HepG2 (cell line): Measurements from ENCODE around the gene APOM. TPM values are rescaled to one million over a fixed set of nuclear protein-coding genes. Genes with fewer than 3 reads are reported as not detected.

Source experiments
- ARNTL ChIP-seq: sonication (generic); formaldehyde crosslinking; IDR thresholded peaks from 2 replicates; pipeline ENCODE4 v1.4.0; 2020; ENCODE audit warnings: mild to moderate bottlenecking, missing genetic modification reagents
- ATF1 ChIP-seq: IDR thresholded peaks from 2 replicates; pipeline ENCODE4 v1.6.1; 2016; ENCODE audit warnings: mild to moderate bottlenecking, control low read depth
- BHLHE40 ChIP-seq: IDR thresholded peaks from 2 replicates; pipeline ENCODE4 v1.6.1; 2011; ENCODE audit warnings: low read length, improper control_type of control experiment
- ELF1 ChIP-seq: sonication (generic); formaldehyde crosslinking; IDR thresholded peaks from 2 replicates; pipeline ENCODE4 v1.4.0; 2020; ENCODE audit warnings: missing genetic modification reagents
- ISX ChIP-seq: sonication (generic); formaldehyde crosslinking; conservative IDR thresholded peaks from 2 replicates; pipeline ENCODE4 v1.5.0; 2020; ENCODE audit warnings: missing genetic modification reagents
- NFYB ChIP-seq: sonication (generic); formaldehyde crosslinking; IDR thresholded peaks from 2 replicates; pipeline ENCODE4 v1.4.0; 2020; ENCODE audit warnings: missing genetic modification reagents
- ONECUT2 ChIP-seq: sonication (generic); formaldehyde crosslinking; IDR thresholded peaks from 2 replicates; pipeline ENCODE4 v1.4.0; 2020; ENCODE audit warnings: missing genetic modification reagents
- PITX1 ChIP-seq: sonication (generic); formaldehyde crosslinking; IDR thresholded peaks from 2 replicates; pipeline ENCODE4 v1.5.1; 2020; ENCODE audit warnings: mild to moderate bottlenecking, missing genetic modification reagents
- POLR2A ChIP-seq, 2 experiments: IDR thresholded peaks; 2 replicates each; pipeline ENCODE4 v1.6.1; 2011; ENCODE audit warnings: low read depth in 2 of 2, low read length in 2 of 2, mild to moderate bottlenecking in 1 of 2, moderate library complexity in 1 of 2; ENCODE audit not compliant: insufficient read depth in 1 of 2
- RARG ChIP-seq: sonication (generic); formaldehyde crosslinking; IDR thresholded peaks from 2 replicates; pipeline ENCODE4 v1.4.0; 2020; ENCODE audit warnings: low read depth, mild to moderate bottlenecking, missing genetic modification reagents
- TAF15 ChIP-seq: fragments of 200-400 bp; formaldehyde crosslinking; IDR thresholded peaks from one replicate; pipeline ENCODE4 v1.6.1; 2018; ENCODE audit warnings: mild to moderate bottlenecking, low read depth, low read length; ENCODE audit not compliant: poor library complexity, severe bottlenecking
- ZMYM4 ChIP-seq: sonication (generic); formaldehyde crosslinking; IDR thresholded peaks from 2 replicates; pipeline ENCODE4 v1.8.1; 2023; ENCODE audit warnings: mild to moderate bottlenecking, missing genetic modification reagents
- ZNF224 ChIP-seq: sonication (generic); formaldehyde crosslinking; IDR thresholded peaks from 2 replicates; pipeline ENCODE4 v1.5.0; 2020; ENCODE audit warnings: mild to moderate bottlenecking, missing genetic modification reagents
- ZNF547 ChIP-seq: sonication (generic); formaldehyde crosslinking; IDR thresholded peaks from 2 replicates; pipeline ENCODE4 v1.5.1; 2020; ENCODE audit warnings: mild to moderate bottlenecking, missing genetic modification reagents
- ZNF562 ChIP-seq: sonication (generic); formaldehyde crosslinking; IDR thresholded peaks from 2 replicates; pipeline ENCODE4 v1.8.0; 2022; ENCODE audit warnings: missing genetic modification reagents, borderline replicate concordance
- ZNF839 ChIP-seq: sonication (generic); formaldehyde crosslinking; IDR thresholded peaks from 2 replicates; pipeline ENCODE4 v1.4.0; 2020; ENCODE audit warnings: missing genetic modification reagents, mild to moderate bottlenecking, borderline replicate concordance
- ZSCAN9 ChIP-seq: IDR thresholded peaks from 2 replicates; pipeline ENCODE4 v1.6.1; 2016; ENCODE audit warnings: borderline replicate concordance
- polyA plus RNA-seq, 8 experiments: library from polyadenylated mRNA; depleted of rRNA in 3 of 8; stranded (reverse) in 7 of 8; unstranded in 1 of 8; fragments of >200 nt; fragmentation: Illumina TruSeq in 4 of 8; extraction: Trizol in 4 of 8; gene quantifications; 2 replicates each; pipeline versions ENCODE4 v1.2.1 to v1.2.3, GENCODE V29; 2011 to 2016; ENCODE audit warnings: low read depth in 4 of 8, missing spikeins in 1 of 8, mixed read lengths in 1 of 8; ENCODE audit not compliant: insufficient read depth in 1 of 8
- total RNA-seq, 5 experiments: library from RNA; depleted of rRNA; stranded (reverse); fragments of >200 nt; fragmentation: Illumina TruSeq; extraction: Trizol; gene quantifications; 2 replicates each; pipeline ENCODE4 v1.2.3, GENCODE V29; 2016; ENCODE audit warnings: low read depth in 1 of 5
- TF ChIP-seq, protein P1 (sequence below): sonication (generic); formaldehyde crosslinking; IDR thresholded peaks from 2 replicates; pipeline ENCODE4 v1.5.0; 2020; ENCODE audit warnings: mild to moderate bottlenecking, missing genetic modification reagents, borderline replicate concordance
- TF ChIP-seq, protein P2 (sequence below): sonication (generic); formaldehyde crosslinking; IDR thresholded peaks from 2 replicates; pipeline ENCODE4 v1.8.1; 2023; ENCODE audit warnings: missing genetic modification reagents, inconsistent platforms, borderline replicate concordance
- TF ChIP-seq, protein P3 (sequence below): sonication (generic); formaldehyde crosslinking; conservative IDR thresholded peaks from 2 replicates; pipeline ENCODE4 v1.4.0; 2020; ENCODE audit warnings: missing genetic modification reagents

Gene APOM
- total and polyA plus RNA-seq, 2 of the 13 experiments (the other 11 are each of a cell fraction or from before 2014, with no cell fraction given): 98.2 to 1,140 TPM

DNA sequence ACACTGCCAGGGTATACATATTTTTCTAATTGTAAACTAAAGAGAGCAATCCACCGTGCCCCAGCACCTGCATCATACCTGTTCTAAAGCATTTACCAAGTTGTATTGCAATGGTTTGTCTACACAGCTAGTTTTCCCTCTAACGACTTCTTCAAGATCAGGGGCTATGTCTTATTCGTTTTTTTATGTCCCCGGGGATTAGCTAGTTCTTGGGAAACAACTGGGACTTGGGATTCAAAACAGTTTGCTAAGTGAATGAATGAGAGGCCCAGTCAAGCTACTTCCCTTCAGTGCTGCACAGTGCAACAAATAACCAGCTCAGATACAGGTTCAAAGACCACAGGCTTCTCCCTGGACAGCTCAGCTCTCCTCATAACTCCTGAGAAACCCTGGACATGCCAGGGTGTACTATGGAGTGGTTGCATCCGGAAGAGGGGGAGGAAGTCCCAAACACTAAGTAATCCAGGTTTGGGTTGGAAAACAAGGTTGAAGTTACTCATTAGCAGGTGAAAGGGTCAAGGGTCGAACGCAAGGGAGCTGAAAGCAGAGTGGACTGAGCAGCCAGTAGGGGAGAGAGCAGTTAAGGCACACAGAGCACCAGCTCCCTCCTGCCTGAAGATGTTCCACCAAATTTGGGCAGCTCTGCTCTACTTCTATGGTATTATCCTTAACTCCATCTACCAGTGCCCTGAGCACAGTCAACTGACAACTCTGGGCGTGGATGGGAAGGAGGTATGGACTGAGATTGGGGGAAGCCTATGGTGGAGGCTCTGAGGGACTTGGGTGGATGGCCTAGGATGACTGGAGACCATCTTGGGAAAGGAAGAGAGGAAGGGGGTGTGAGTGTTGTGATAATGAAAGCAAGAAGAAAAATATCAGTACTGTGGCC lies at the start of gene APOM (continued):
- TF ChIP-seq, protein P1, sequence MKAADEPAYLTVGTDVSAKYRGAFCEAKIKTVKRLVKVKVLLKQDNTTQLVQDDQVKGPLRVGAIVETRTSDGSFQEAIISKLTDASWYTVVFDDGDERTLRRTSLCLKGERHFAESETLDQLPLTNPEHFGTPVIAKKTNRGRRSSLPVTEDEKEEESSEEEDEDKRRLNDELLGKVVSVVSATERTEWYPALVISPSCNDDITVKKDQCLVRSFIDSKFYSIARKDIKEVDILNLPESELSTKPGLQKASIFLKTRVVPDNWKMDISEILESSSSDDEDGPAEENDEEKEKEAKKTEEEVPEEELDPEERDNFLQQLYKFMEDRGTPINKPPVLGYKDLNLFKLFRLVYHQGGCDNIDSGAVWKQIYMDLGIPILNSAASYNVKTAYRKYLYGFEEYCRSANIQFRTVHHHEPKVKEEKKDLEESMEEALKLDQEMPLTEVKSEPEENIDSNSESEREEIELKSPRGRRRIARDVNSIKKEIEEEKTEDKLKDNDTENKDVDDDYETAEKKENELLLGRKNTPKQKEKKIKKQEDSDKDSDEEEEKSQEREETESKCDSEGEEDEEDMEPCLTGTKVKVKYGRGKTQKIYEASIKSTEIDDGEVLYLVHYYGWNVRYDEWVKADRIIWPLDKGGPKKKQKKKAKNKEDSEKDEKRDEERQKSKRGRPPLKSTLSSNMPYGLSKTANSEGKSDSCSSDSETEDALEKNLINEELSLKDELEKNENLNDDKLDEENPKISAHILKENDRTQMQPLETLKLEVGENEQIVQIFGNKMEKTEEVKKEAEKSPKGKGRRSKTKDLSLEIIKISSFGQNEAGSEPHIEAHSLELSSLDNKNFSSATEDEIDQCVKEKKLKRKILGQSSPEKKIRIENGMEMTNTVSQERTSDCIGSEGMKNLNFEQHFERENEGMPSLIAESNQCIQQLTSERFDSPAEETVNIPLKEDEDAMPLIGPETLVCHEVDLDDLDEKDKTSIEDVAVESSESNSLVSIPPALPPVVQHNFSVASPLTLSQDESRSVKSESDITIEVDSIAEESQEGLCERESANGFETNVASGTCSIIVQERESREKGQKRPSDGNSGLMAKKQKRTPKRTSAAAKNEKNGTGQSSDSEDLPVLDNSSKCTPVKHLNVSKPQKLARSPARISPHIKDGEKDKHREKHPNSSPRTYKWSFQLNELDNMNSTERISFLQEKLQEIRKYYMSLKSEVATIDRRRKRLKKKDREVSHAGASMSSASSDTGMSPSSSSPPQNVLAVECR (CRISPR knock-in tag): peak; percentile 89; the same call in 1 of the 2 replicates
- TF ChIP-seq ONECUT2 (CRISPR knock-in tag) (no peak), POLR2A (IDR thresholded peaks at IDR 0.05; ENCODE audit: insufficient read depth in 1 of 2, low read depth in 2 of 2, low read length in 2 of 2) (peak in 1 of 2 experiments; percentile 99; a peak in 2 of 4 replicates), ARNTL (CRISPR knock-in tag) (peak; percentile 71; the same call in 1 of the 2 replicates), ZNF839 (no peak; the same call in 1 of the 2 replicates), ZSCAN9 (CRISPR knock-in tag) (peak; percentile 92), PITX1 (CRISPR knock-in tag) (peak; percentile 99), ATF1 (peak; percentile 67; the same call in 1 of the 2 replicates), ELF1 (CRISPR knock-in tag) (peak; percentile 95), ZMYM4 (CRISPR knock-in tag) (peak; percentile 71), ZNF224 (CRISPR knock-in tag) (peak; percentile 88; the same call in 1 of the 2 replicates), ISX (CRISPR knock-in tag) (peak; percentile 63; the same call in 1 of the 2 replicates), RARG (CRISPR knock-in tag) (no peak; the same call in 1 of the 2 replicates), BHLHE40 (peak; percentile 57; the same call in 1 of the 2 replicates), NFYB (CRISPR knock-in tag) (no peak; the same call in 1 of the 2 replicates), TAF15 (no peak), ZNF547 (CRISPR knock-in tag) (peak; percentile 86), ZNF562 (CRISPR knock-in tag) (no peak)
- TF ChIP-seq, protein P2, sequence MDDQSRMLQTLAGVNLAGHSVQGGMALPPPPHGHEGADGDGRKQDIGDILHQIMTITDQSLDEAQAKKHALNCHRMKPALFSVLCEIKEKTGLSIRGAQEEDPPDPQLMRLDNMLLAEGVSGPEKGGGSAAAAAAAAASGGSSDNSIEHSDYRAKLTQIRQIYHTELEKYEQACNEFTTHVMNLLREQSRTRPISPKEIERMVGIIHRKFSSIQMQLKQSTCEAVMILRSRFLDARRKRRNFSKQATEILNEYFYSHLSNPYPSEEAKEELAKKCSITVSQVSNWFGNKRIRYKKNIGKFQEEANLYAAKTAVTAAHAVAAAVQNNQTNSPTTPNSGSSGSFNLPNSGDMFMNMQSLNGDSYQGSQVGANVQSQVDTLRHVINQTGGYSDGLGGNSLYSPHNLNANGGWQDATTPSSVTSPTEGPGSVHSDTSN (CRISPR knock-in tag): no peak
- TF ChIP-seq, protein P3, sequence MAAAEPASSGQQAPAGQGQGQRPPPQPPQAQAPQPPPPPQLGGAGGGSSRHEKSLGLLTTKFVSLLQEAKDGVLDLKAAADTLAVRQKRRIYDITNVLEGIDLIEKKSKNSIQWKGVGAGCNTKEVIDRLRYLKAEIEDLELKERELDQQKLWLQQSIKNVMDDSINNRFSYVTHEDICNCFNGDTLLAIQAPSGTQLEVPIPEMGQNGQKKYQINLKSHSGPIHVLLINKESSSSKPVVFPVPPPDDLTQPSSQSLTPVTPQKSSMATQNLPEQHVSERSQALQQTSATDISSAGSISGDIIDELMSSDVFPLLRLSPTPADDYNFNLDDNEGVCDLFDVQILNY (CRISPR knock-in tag): no peak
